ENCODE results near the gene GIT2. TPM values are rescaled to one million over a fixed set of nuclear protein-coding genes. Genes with fewer than 3 reads are reported as not detected.

GIT2 gene
- total RNA-seq, 1 donor: 43.4 TPM

DNA sequence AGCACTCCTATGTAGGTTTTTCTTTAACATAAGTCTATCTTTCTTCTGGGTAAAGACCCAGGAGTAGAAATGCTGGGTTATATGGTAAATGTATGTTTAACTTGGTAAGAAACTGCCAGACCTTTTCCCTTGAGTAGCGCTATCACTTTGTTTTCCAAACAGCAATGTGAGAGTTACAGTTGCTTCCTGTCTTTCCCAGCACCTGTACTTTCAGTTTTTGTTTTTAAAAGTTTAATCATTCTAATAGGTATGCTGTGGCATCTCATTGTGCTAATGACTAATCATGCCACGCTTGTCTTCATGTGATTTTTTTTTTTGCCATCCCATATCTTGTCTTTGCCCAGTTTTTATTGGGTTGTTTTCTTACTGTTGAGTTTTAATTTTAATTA lies 28.1 kb downstream of the GIT2 start:
- H3K9me3 ChIP-seq (ENCODE audit: low read depth, low read length): no peaks in the 10 kb centered on the region
- TF ChIP-seq, protein P1, sequence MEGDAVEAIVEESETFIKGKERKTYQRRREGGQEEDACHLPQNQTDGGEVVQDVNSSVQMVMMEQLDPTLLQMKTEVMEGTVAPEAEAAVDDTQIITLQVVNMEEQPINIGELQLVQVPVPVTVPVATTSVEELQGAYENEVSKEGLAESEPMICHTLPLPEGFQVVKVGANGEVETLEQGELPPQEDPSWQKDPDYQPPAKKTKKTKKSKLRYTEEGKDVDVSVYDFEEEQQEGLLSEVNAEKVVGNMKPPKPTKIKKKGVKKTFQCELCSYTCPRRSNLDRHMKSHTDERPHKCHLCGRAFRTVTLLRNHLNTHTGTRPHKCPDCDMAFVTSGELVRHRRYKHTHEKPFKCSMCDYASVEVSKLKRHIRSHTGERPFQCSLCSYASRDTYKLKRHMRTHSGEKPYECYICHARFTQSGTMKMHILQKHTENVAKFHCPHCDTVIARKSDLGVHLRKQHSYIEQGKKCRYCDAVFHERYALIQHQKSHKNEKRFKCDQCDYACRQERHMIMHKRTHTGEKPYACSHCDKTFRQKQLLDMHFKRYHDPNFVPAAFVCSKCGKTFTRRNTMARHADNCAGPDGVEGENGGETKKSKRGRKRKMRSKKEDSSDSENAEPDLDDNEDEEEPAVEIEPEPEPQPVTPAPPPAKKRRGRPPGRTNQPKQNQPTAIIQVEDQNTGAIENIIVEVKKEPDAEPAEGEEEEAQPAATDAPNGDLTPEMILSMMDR (IDR thresholded peaks at IDR 0.05; ENCODE audit: extremely low read depth, low read depth, low read length): no peak

GRCh38 chr12:109967383-109968031 lies 28.7 kb downstream of the GIT2 start:
- peaks cover 14% of the 10 kb centered on the region for H3K4me1 ChIP-seq (ENCODE audit: insufficient read depth, low read length)
- H3K36me3 ChIP-seq (ENCODE audit: insufficient read depth, low read length): peaks cover 49% of the 10 kb centered on the region
- H3K27me3 ChIP-seq (ENCODE audit: insufficient read depth, low read length): no peaks in the 10 kb centered on the region
- H3K27ac ChIP-seq (ENCODE audit: low read depth, low read length): no peak overlapping the region
- H3K4me2 ChIP-seq (ENCODE audit: insufficient read depth, low read length): no peak overlapping the region
- H3K79me2 ChIP-seq (ENCODE audit: insufficient read depth, low read length): no peaks in the 10 kb centered on the region
- TF ChIP-seq, protein P1 (IDR thresholded peaks at IDR 0.05; ENCODE audit: extremely low read depth, low read depth, low read length): no peak
- DNase-seq (ENCODE audit: insufficient read length, low spot score, missing footprints): peak; percentile 14
- H3K9me3 ChIP-seq (ENCODE audit: low read depth, low read length): no peaks in the 10 kb centered on the region
- no peak overlapping the region for H3K4me3 ChIP-seq (ENCODE audit: insufficient read depth, low read length)
- no peak overlapping the region for H2AFZ ChIP-seq (ENCODE audit: low read length)
- H4K20me1 ChIP-seq (ENCODE audit: insufficient read depth, low read length): no peaks in the 10 kb centered on the region

More for the DNA sequence above, 28.1 kb downstream of the GIT2 start:
- Histone ChIP-seq H3K4me1 (ENCODE audit: insufficient read depth, low read length) (peaks cover 11% of the 10 kb centered on the region), H3K79me2 (ENCODE audit: insufficient read depth, low read length) (no peaks in the 10 kb centered on the region), H3K36me3 (ENCODE audit: insufficient read depth, low read length) (peaks cover 51% of the 10 kb centered on the region), H3K4me3 (ENCODE audit: insufficient read depth, low read length) (no peak overlapping the region), H3K27ac (ENCODE audit: low read depth, low read length) (no peak overlapping the region), H4K20me1 (ENCODE audit: insufficient read depth, low read length) (no peaks in the 10 kb centered on the region), H3K27me3 (ENCODE audit: insufficient read depth, low read length) (no peaks in the 10 kb centered on the region), H3K4me2 (ENCODE audit: insufficient read depth, low read length) (no peak overlapping the region), H2AFZ (ENCODE audit: low read length) (no peak overlapping the region)
- no peak for DNase-seq (ENCODE audit: insufficient read length, low spot score, missing footprints)

DNA sequence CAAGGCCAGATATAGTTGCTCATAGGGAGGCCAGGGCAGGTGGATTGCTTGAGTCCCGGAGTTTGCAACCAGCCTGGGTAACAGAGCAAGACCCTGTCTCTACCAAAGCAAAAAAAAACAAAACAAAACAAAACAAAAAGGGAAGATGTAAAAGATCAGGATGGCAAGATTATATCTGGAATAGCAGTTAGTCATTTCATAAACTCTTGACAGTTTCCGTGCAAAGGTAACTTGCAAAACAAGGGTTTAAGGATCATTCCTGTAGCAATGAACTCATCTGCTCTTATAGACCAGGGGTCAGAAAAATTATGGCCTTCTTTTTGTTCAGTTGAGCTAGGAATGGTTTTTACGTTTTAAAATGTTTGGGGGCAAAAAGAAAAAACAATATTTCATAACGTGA lies 29.6 kb downstream of the GIT2 start:
- Histone ChIP-seq H2AFZ (ENCODE audit: low read length) (no peak overlapping the region), H3K4me1 (ENCODE audit: insufficient read depth, low read length) (peaks cover 24% of the 10 kb centered on the region), H3K27ac (ENCODE audit: low read depth, low read length) (no peak overlapping the region), H3K27me3 (ENCODE audit: insufficient read depth, low read length) (no peaks in the 10 kb centered on the region), H3K4me2 (ENCODE audit: insufficient read depth, low read length) (no peak overlapping the region), H3K36me3 (ENCODE audit: insufficient read depth, low read length) (peaks cover 44% of the 10 kb centered on the region), H3K79me2 (ENCODE audit: insufficient read depth, low read length) (no peaks in the 10 kb centered on the region), H3K9me3 (ENCODE audit: low read depth, low read length) (no peaks in the 10 kb centered on the region), H4K20me1 (ENCODE audit: insufficient read depth, low read length) (no peaks in the 10 kb centered on the region), H3K4me3 (ENCODE audit: insufficient read depth, low read length) (no peak overlapping the region)
- DNase-seq (ENCODE audit: insufficient read length, low spot score, missing footprints): no peak
- TF ChIP-seq, protein P1 (IDR thresholded peaks at IDR 0.05; ENCODE audit: extremely low read depth, low read depth, low read length): no peak

GRCh38 chr12:109963743-109964429 lies 32.3 kb downstream of the GIT2 start:
- TF ChIP-seq, protein P1 (IDR thresholded peaks at IDR 0.05; ENCODE audit: extremely low read depth, low read depth, low read length): no peak

More at GRCh38 chr12:109963743-109964429, 32.3 kb downstream of the GIT2 start:
- DNase-seq (ENCODE audit: insufficient read length, low spot score, missing footprints): peak; percentile 42
- Histone ChIP-seq H3K4me1 (ENCODE audit: insufficient read depth, low read length) (peaks cover 30% of the 10 kb centered on the region), H2AFZ (ENCODE audit: low read length) (no peak overlapping the region), H3K27me3 (ENCODE audit: insufficient read depth, low read length) (no peaks in the 10 kb centered on the region), H3K4me3 (ENCODE audit: insufficient read depth, low read length) (no peak overlapping the region), H3K79me2 (ENCODE audit: insufficient read depth, low read length) (no peaks in the 10 kb centered on the region), H3K4me2 (ENCODE audit: insufficient read depth, low read length) (no peak overlapping the region), H3K27ac (ENCODE audit: low read depth, low read length) (peak overlapping the region; percentile 95), H4K20me1 (ENCODE audit: insufficient read depth, low read length) (no peaks in the 10 kb centered on the region), H3K36me3 (ENCODE audit: insufficient read depth, low read length) (peaks cover 49% of the 10 kb centered on the region), H3K9me3 (ENCODE audit: low read depth, low read length) (no peaks in the 10 kb centered on the region)

Data from osteoblast (primary cell).